T47D (cell line): ENCODE data around the gene SPATA31C2.

Source experiments
- DNase-seq, 2 experiments: peaks; one replicate each; pipeline versions ENCODE4 v3.0.0 to v3.0.0-alpha.2; 2011 to 2012; ENCODE audit warnings: low read depth in 1 of 2, low spot score in 1 of 2
- JUND ChIP-seq: IDR thresholded peaks from 2 replicates; pipeline ENCODE4 v1.6.1; 2012; ENCODE audit warnings: low read depth
- in situ Hi-C: cut with HindIII; loops from 2 replicates; pipeline ENCODE4 v1.10.0; 2016; ENCODE audit warnings: low sequenced_read_pairs, low pct_unique_long_range_greater_than_20kb

The SPATA31C2 gene

DNA sequence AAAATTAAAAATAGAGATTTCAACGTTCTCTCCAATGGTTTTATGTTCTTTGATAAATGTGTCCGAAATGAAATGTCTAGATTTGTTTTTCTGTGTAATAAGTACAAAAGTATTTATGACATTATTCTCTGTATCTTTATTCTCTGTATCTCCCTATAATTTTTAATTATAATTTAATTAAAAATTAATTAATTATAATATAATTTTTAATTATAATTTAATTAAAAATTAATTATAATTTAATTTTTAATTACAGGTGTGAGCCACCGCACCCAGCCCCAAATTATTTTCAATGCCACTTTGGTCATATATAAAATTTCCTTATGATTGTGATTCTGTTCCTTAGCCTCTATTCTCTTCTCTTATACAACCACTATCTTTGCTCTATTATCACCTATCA, 28.2 kb downstream of the SPATA31C2 start:
- TF ChIP-seq JUND: no peak
- no peak for DNase-seq
- in situ Hi-C loops: no loop called here

GRCh38 chr9:88108779-88109178, 29.5 kb downstream of the SPATA31C2 start:
- in situ Hi-C loops: no loop called here
- no peak for TF ChIP-seq JUND
- no peak for DNase-seq

- peak; percentile 3 to 76 for DNase-seq
- in situ Hi-C loops: no loop called here
- no peak for TF ChIP-seq JUND
Measured at GRCh38 chr9:88106492-88106891, 31.8 kb downstream of the SPATA31C2 start.

DNA sequence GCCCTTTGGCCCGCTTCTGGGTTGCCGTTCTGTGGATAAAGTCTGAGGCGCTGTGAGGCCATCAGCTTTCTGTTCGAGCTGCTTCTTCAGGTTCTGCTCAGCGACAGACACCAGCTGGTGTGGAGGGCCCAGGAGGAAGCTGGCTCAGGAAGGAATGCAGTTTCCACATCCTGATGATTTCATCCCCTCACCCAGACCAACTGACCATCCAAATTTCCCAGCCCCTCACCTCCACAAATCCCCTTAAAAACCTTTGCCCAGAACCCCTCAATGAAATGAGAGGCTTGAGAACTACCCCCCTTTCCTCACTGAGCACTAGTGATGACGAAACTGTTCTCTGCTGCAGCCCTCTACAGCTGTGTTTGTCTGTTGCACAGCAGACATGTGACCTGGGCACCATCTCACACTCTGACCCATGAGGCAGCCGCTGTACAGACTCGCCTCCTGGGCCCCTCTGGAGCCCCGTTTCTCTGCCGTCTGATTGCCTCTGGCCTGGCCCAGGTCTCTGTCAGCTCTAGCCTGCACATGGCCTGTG, 45.4 kb downstream of the SPATA31C2 start:
- DNase-seq: no peak
- in situ Hi-C loops: no loop called here
- no peak for TF ChIP-seq JUND

GRCh38 chr9:88090151-88090581, 48.1 kb downstream of the SPATA31C2 start:
- no peak for TF ChIP-seq JUND
- in situ Hi-C loops: no loop called here
- no peak for DNase-seq

- no peak for DNase-seq
- no peak for TF ChIP-seq JUND
- in situ Hi-C loops: no loop called here
Measured at GRCh38 chr9:88087906-88088305, 50.4 kb downstream of the SPATA31C2 start.

DNA sequence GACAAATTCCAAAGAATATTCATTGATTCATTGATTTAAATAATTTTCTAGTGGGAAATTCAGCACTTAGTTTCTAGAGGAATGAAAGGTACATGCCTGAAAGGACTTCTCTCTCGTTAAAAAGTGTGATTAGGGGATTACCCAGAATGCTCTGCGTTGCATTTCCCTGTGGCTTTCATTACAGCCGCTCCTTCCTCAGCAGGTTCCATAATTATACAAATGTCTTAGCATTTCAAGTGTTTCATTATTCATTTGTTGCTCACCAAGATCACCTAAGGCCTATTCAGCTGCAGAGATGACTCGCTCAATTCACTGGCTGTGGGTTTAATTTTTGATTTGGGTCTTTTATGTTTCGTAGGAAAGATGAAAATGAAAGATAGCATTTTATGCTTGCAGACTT, 52.8 kb downstream of the SPATA31C2 start:
- no peak for DNase-seq
- in situ Hi-C loops: no loop called here
- no peak for TF ChIP-seq JUND

DNA sequence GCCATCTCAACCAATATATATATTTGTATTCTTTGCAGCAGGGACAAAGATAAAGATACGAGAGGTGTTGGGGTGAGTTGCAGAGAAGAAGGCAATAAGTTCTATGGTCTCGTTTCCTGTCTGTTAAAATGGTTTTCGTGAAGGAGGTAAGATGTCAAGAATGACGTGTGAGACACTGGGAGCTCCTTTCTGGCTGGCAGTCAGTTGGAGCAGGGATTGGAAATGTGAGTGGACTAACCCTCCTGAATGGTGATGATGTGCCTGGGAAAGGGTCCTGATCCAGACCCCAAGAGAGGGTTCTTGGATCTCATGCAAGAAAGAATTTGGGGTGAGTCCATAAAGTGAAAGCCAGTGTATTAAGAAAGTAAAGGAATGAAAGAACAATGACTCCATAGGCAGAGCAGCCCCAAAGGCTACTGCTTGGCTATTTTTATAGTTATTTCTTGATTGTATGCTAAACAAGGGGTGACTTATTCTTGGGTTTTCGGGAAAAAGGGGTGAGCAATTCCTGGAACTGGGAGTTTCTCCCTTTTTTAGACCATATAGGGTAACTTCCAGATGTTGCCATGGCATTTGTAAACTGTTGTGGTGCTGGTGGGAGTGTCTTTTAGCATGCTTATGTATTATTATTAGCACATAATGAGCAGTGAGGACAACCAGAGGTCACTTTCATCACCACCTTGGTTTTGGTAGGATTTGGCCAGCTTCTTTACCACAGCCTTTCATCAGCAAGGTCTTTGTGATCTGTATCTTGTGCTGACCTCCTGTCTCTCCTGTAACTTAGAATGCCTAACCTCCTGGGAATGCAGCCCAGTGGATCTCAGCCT, 53.7 kb downstream of the SPATA31C2 start:
- no peak for TF ChIP-seq JUND
- in situ Hi-C loops: no loop called here
- no peak for DNase-seq
